ENCODE results near the gene NCAM1. TPM values are rescaled to one million over a fixed set of nuclear protein-coding genes. Genes with fewer than 3 reads are reported as not detected.

Gene NCAM1
- total RNA-seq, 1 experiment from 2014 or later = 5.9 TPM

DNA sequence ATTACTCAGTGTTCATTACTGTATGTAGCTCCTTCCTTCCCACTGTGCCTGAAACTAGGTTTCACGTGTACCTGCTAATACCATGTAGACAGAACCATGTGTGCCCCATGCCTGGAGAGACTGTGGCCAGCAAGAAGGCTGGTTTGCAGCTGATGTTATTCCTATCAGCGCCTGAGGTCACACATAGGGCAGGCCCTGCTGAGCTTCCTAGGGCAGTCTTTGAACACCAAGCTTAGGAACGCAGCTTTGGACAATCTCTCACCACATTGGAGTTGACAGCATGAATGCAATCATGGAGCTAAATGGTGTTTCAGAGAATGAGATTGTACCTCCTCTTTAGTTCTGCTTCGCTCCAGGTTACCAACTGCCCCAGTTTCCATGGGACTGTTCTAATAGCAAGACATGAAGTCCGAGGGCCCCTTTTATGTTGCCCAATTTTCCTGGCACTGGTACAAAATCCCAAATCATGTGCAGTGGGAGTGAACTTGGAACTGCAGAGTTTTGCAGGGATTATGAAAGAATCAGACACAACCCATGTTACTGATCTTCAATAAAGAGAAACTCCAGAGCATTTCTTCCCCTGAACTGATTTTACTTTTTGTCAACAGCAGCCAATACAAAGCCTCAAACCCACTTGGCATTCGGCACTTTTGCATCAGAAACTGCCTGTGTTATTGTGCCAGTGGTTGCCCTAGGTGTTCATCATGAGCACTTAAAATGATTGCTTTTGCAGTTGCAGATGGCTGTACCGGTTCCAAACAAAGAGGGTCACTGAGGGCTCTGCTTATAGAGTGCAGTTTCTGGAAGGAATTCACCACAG, 199.0 kb downstream of the NCAM1 start:
- Mint-ChIP-seq H3K4me3 (no peak overlapping the region), H3K9me3 (no peaks in the 10 kb centered on the region), H3K27me3 (ENCODE audit: low read depth) (no peaks in the 10 kb centered on the region), H3K36me3 (no peaks in the 10 kb centered on the region), H3K4me1 (peaks cover 11% of the 10 kb centered on the region), H3K27ac (no peak overlapping the region)
- no peak for ATAC-seq
- CTCF ChIA-PET = no interaction called here
- no peak for TF ChIP-seq STAT6 (CRISPR knock-in tag; conservative IDR thresholded peaks at IDR 0.05; ENCODE audit: low read depth)
- POLR2A ChIA-PET = no interaction called here
- no peak for DNase-seq (ENCODE audit: low spot score)

GRCh38 chr11:113160808-113161124, 199.5 kb downstream of the NCAM1 start:
- DNase-seq (ENCODE audit: low spot score) (no peak), ATAC-seq (no peak)
- H3K4me1 Mint-ChIP-seq = peaks cover 11% of the 10 kb centered on the region
- H3K4me3 Mint-ChIP-seq = no peak overlapping the region
- H3K9me3 Mint-ChIP-seq = no peaks in the 10 kb centered on the region
- ChIA-PET CTCF (no interaction called here), POLR2A (no interaction called here)
- H3K27me3 Mint-ChIP-seq (ENCODE audit: low read depth) = no peaks in the 10 kb centered on the region
- no peaks in the 10 kb centered on the region for H3K36me3 Mint-ChIP-seq
- H3K27ac Mint-ChIP-seq = no peak overlapping the region
- TF ChIP-seq EMX1 (CRISPR knock-in tag; IDR thresholded peaks at IDR 0.05) (no peak), ATF2 (CRISPR knock-in tag; IDR thresholded peaks at IDR 0.05; ENCODE audit: borderline replicate concordance, low read depth) (no peak), ZNF425 (CRISPR knock-in tag; conservative IDR thresholded peaks at IDR 0.05) (no peak), MAX (CRISPR knock-in tag; IDR thresholded peaks at IDR 0.05) (no peak), JAZF1 (CRISPR knock-in tag; IDR thresholded peaks at IDR 0.05) (no peak), RORB (CRISPR knock-in tag; IDR thresholded peaks at IDR 0.05) (no peak), ATF1 (CRISPR knock-in tag; IDR thresholded peaks at IDR 0.05) (no peak), ERG (CRISPR knock-in tag; IDR thresholded peaks at IDR 0.05) (no peak), HMGXB4 (CRISPR knock-in tag; IDR thresholded peaks at IDR 0.05) (no peak)
- TF ChIP-seq, protein P1, sequence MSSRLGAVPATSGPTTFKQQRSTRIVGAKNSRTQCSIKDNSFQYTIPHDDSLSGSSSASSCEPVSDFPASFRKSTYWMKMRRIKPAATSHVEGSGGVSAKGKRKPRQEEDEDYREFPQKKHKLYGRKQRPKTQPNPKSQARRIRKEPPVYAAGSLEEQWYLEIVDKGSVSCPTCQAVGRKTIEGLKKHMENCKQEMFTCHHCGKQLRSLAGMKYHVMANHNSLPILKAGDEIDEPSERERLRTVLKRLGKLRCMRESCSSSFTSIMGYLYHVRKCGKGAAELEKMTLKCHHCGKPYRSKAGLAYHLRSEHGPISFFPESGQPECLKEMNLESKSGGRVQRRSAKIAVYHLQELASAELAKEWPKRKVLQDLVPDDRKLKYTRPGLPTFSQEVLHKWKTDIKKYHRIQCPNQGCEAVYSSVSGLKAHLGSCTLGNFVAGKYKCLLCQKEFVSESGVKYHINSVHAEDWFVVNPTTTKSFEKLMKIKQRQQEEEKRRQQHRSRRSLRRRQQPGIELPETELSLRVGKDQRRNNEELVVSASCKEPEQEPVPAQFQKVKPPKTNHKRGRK (CRISPR knock-in tag; IDR thresholded peaks at IDR 0.05; ENCODE audit: borderline replicate concordance) = no peak
- TF ChIP-seq, protein P2, sequence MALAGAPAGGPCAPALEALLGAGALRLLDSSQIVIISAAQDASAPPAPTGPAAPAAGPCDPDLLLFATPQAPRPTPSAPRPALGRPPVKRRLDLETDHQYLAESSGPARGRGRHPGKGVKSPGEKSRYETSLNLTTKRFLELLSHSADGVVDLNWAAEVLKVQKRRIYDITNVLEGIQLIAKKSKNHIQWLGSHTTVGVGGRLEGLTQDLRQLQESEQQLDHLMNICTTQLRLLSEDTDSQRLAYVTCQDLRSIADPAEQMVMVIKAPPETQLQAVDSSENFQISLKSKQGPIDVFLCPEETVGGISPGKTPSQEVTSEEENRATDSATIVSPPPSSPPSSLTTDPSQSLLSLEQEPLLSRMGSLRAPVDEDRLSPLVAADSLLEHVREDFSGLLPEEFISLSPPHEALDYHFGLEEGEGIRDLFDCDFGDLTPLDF (CRISPR knock-in tag; IDR thresholded peaks at IDR 0.05) = no peak
- TF ChIP-seq, protein P3, sequence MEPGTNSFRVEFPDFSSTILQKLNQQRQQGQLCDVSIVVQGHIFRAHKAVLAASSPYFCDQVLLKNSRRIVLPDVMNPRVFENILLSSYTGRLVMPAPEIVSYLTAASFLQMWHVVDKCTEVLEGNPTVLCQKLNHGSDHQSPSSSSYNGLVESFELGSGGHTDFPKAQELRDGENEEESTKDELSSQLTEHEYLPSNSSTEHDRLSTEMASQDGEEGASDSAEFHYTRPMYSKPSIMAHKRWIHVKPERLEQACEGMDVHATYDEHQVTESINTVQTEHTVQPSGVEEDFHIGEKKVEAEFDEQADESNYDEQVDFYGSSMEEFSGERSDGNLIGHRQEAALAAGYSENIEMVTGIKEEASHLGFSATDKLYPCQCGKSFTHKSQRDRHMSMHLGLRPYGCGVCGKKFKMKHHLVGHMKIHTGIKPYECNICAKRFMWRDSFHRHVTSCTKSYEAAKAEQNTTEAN (CRISPR knock-in tag; IDR thresholded peaks at IDR 0.05) = no peak
- TF ChIP-seq, protein P4, sequence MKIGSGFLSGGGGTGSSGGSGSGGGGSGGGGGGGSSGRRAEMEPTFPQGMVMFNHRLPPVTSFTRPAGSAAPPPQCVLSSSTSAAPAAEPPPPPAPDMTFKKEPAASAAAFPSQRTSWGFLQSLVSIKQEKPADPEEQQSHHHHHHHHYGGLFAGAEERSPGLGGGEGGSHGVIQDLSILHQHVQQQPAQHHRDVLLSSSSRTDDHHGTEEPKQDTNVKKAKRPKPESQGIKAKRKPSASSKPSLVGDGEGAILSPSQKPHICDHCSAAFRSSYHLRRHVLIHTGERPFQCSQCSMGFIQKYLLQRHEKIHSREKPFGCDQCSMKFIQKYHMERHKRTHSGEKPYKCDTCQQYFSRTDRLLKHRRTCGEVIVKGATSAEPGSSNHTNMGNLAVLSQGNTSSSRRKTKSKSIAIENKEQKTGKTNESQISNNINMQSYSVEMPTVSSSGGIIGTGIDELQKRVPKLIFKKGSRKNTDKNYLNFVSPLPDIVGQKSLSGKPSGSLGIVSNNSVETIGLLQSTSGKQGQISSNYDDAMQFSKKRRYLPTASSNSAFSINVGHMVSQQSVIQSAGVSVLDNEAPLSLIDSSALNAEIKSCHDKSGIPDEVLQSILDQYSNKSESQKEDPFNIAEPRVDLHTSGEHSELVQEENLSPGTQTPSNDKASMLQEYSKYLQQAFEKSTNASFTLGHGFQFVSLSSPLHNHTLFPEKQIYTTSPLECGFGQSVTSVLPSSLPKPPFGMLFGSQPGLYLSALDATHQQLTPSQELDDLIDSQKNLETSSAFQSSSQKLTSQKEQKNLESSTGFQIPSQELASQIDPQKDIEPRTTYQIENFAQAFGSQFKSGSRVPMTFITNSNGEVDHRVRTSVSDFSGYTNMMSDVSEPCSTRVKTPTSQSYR (CRISPR knock-in tag; IDR thresholded peaks at IDR 0.05) = no peak
- TF ChIP-seq, protein P5, sequence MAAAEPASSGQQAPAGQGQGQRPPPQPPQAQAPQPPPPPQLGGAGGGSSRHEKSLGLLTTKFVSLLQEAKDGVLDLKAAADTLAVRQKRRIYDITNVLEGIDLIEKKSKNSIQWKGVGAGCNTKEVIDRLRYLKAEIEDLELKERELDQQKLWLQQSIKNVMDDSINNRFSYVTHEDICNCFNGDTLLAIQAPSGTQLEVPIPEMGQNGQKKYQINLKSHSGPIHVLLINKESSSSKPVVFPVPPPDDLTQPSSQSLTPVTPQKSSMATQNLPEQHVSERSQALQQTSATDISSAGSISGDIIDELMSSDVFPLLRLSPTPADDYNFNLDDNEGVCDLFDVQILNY (CRISPR knock-in tag; IDR thresholded peaks at IDR 0.05) = no peak
